ENCODE data around the gene COP1. TPM values are rescaled to one million over a fixed set of nuclear protein-coding genes. Genes with fewer than 3 reads are reported as not detected.
A peak's percentile ranks its signal among the peaks of the same experiment; 100 is the strongest.

The COP1 gene
- total and polyA plus RNA-seq, 5 experiments from 2014 or later, result 32.1 to 47.3 (median 42.7) TPM

- POLR2A ChIA-PET, result no interaction called here
- ATAC-seq, result no peak
- DNase-seq, result no peak
- Mint-ChIP-seq H3K27me3 (no peaks in the 10 kb centered on the region), H3K9me3 (peaks cover 0 to 4% (median 0%) of the 10 kb centered on the region in 9 donors), H3K4me1 (peaks cover 35 to 91% (median 79%) of the 10 kb centered on the region in 4 donors), H3K36me3 (peaks cover 0 to 19% (median 19%) of the 10 kb centered on the region in 3 donors), H3K27ac (peak overlapping the region in 2 of 10 donors; percentile 3 to 48), H3K4me3 (peak overlapping the region in 5 of 10 donors; percentile 0 to 58 (median 5))
Observed at GRCh38 chr1:176195547-176195946, 11.5 kb downstream of the COP1 start.

- DNase-seq (no peak), ATAC-seq (no peak)
- Mint-ChIP-seq H3K27ac (peak overlapping the region in 1 of 10 donors; percentile 91), H3K27me3 (no peaks in the 10 kb centered on the region), H3K9me3 (peaks cover 0 to 8% (median 3%) of the 10 kb centered on the region in 9 donors), H3K4me1 (peaks cover 35 to 92% (median 70%) of the 10 kb centered on the region in 4 donors), H3K36me3 (peaks cover 0 to 24% (median 11%) of the 10 kb centered on the region in 3 donors), H3K4me3 (peak overlapping the region in 3 of 10 donors; percentile 1 to 34 (median 6))
- POLR2A ChIA-PET, result no interaction called here
Observed at GRCh38 chr1:176193663-176194062, 13.4 kb downstream of the COP1 start.

- Mint-ChIP-seq H3K9me3 (peaks cover 0 to 9% (median 2%) of the 10 kb centered on the region in 9 donors), H3K4me1 (peaks cover 34 to 90% (median 70%) of the 10 kb centered on the region in 4 donors), H3K36me3 (peaks cover 0 to 24% (median 11%) of the 10 kb centered on the region in 3 donors), H3K4me3 (peak overlapping the region in 4 of 10 donors; percentile 4 to 46 (median 20)), H3K27ac (no peak overlapping the region), H3K27me3 (no peaks in the 10 kb centered on the region)
- ATAC-seq, result no peak
- POLR2A ChIA-PET, result no interaction called here
- DNase-seq, result no peak
Observed at GRCh38 chr1:176193023-176193422, 14.1 kb downstream of the COP1 start.

GRCh38 chr1:176188604-176189003 lies 18.5 kb downstream of the COP1 start:
- H3K27ac Mint-ChIP-seq, result peak overlapping the region in 3 of 10 donors; percentile 13 to 37 (median 36)

GRCh38 chr1:176187001-176187400 lies 20.1 kb downstream of the COP1 start:
- Mint-ChIP-seq H3K36me3 (peaks cover 0 to 22% (median 21%) of the 10 kb centered on the region in 3 donors), H3K4me3 (no peak overlapping the region), H3K9me3 (peaks cover 0 to 9% (median 2%) of the 10 kb centered on the region in 9 donors), H3K27me3 (no peaks in the 10 kb centered on the region), H3K4me1 (peaks cover 21 to 76% (median 52%) of the 10 kb centered on the region in 4 donors), H3K27ac (peak overlapping the region in 2 of 10 donors; percentile 21 to 25)
- DNase-seq (no peak), ATAC-seq (no peak)
- POLR2A ChIA-PET, result no interaction called here

More at GRCh38 chr1:176188604-176189003, 18.5 kb downstream of the COP1 start:
- ATAC-seq (no peak), DNase-seq (no peak)
- peaks cover 29 to 80% (median 61%) of the 10 kb centered on the region in 4 donors for H3K4me1 Mint-ChIP-seq
- peak overlapping the region in 6 of 10 donors; percentile 1 to 53 (median 33) for H3K4me3 Mint-ChIP-seq
- H3K36me3 Mint-ChIP-seq, result peaks cover 0 to 18% (median 9%) of the 10 kb centered on the region in 3 donors
- H3K27me3 Mint-ChIP-seq, result no peaks in the 10 kb centered on the region
- POLR2A ChIA-PET, result no interaction called here
- H3K9me3 Mint-ChIP-seq, result peaks cover 0 to 9% (median 2%) of the 10 kb centered on the region in 9 donors

- peak overlapping the region in 3 of 10 donors; percentile 39 to 73 (median 60) for H3K27ac Mint-ChIP-seq
- ATAC-seq (no peak), DNase-seq (no peak)
- no peaks in the 10 kb centered on the region for H3K27me3 Mint-ChIP-seq
- no peak overlapping the region for H3K4me3 Mint-ChIP-seq
- peaks cover 15 to 60% (median 50%) of the 10 kb centered on the region in 4 donors for H3K4me1 Mint-ChIP-seq
- H3K36me3 Mint-ChIP-seq, result peaks cover 0 to 40% (median 22%) of the 10 kb centered on the region in 3 donors
- peaks cover 0 to 1% (median 0%) of the 10 kb centered on the region in 9 donors for H3K9me3 Mint-ChIP-seq
- POLR2A ChIA-PET, result no interaction called here
Observed at GRCh38 chr1:176183618-176184017, 23.5 kb downstream of the COP1 start.

- no peaks in the 10 kb centered on the region for H3K27me3 Mint-ChIP-seq
- no peaks in the 10 kb centered on the region for H3K9me3 Mint-ChIP-seq
- H3K36me3 Mint-ChIP-seq, result peaks cover 0 to 73% (median 38%) of the 10 kb centered on the region in 3 donors
- peaks cover 14 to 42% (median 38%) of the 10 kb centered on the region in 4 donors for H3K4me1 Mint-ChIP-seq
- H3K27ac Mint-ChIP-seq, result peak overlapping the region in 6 of 10 donors; percentile 33 to 84 (median 61)
- ATAC-seq (no peak), DNase-seq (no peak)
- POLR2A ChIA-PET, result no interaction called here
- H3K4me3 Mint-ChIP-seq, result peak overlapping the region in 1 of 10 donors; percentile 45
Observed at GRCh38 chr1:176178316-176178715, 28.8 kb downstream of the COP1 start.

- peak overlapping the region in 2 of 10 donors; percentile 3 to 13 for H3K4me3 Mint-ChIP-seq
- peaks cover 0 to 75% (median 44%) of the 10 kb centered on the region in 3 donors for H3K36me3 Mint-ChIP-seq
- POLR2A ChIA-PET, result no interaction called here
- no peaks in the 10 kb centered on the region for H3K9me3 Mint-ChIP-seq
- H3K4me1 Mint-ChIP-seq, result peaks cover 14 to 42% (median 38%) of the 10 kb centered on the region in 4 donors
- H3K27ac Mint-ChIP-seq, result peak overlapping the region in 5 of 10 donors; percentile 12 to 75 (median 51)
- H3K27me3 Mint-ChIP-seq, result no peaks in the 10 kb centered on the region
- DNase-seq (no peak), ATAC-seq (no peak)
Observed at GRCh38 chr1:176177764-176178163, 29.3 kb downstream of the COP1 start.

- peak overlapping the region in 2 of 10 donors; percentile 1 to 56 for H3K27ac Mint-ChIP-seq
- peaks cover 14 to 32% (median 26%) of the 10 kb centered on the region in 4 donors for H3K4me1 Mint-ChIP-seq
- no peaks in the 10 kb centered on the region for H3K27me3 Mint-ChIP-seq
- ATAC-seq (no peak), DNase-seq (no peak)
- peaks cover 0 to 2% (median 0%) of the 10 kb centered on the region in 9 donors for H3K9me3 Mint-ChIP-seq
- H3K36me3 Mint-ChIP-seq, result peaks cover 13 to 76% (median 51%) of the 10 kb centered on the region in 3 donors
- no peak overlapping the region for H3K4me3 Mint-ChIP-seq
- POLR2A ChIA-PET, result no interaction called here
Observed at GRCh38 chr1:176174108-176174507, 33.0 kb downstream of the COP1 start.

- H3K9me3 Mint-ChIP-seq, result peaks cover 0 to 2% (median 0%) of the 10 kb centered on the region in 9 donors
- peaks cover 13 to 78% (median 51%) of the 10 kb centered on the region in 3 donors for H3K36me3 Mint-ChIP-seq
- POLR2A ChIA-PET, result no interaction called here
- no peak overlapping the region for H3K4me3 Mint-ChIP-seq
- ATAC-seq, result no peak
- H3K27ac Mint-ChIP-seq, result no peak overlapping the region
- H3K27me3 Mint-ChIP-seq, result no peaks in the 10 kb centered on the region
- no peak for DNase-seq
- peaks cover 12 to 26% (median 15%) of the 10 kb centered on the region in 4 donors for H3K4me1 Mint-ChIP-seq
Observed at GRCh38 chr1:176172215-176172614, 34.9 kb downstream of the COP1 start.

- POLR2A ChIA-PET, result no interaction called here
- no peaks in the 10 kb centered on the region for H3K27me3 Mint-ChIP-seq
Observed at GRCh38 chr1:176167210-176167609, 39.9 kb downstream of the COP1 start.

GRCh38 chr1:176165573-176165972 lies 41.5 kb downstream of the COP1 start:
- Mint-ChIP-seq H3K36me3 (peaks cover 9 to 75% (median 51%) of the 10 kb centered on the region in 3 donors), H3K27ac (peak overlapping the region in 1 of 10 donors; percentile 28), H3K4me3 (no peak overlapping the region), H3K27me3 (no peaks in the 10 kb centered on the region), H3K9me3 (peaks cover 0 to 2% (median 0%) of the 10 kb centered on the region in 9 donors), H3K4me1 (peaks cover 12 to 25% (median 14%) of the 10 kb centered on the region in 4 donors)
- POLR2A ChIA-PET, result no interaction called here
- DNase-seq (no peak), ATAC-seq (no peak)

More at GRCh38 chr1:176167210-176167609, 39.9 kb downstream of the COP1 start:
- Mint-ChIP-seq H3K27ac (no peak overlapping the region), H3K9me3 (peaks cover 0 to 2% (median 0%) of the 10 kb centered on the region in 9 donors), H3K36me3 (peaks cover 13 to 72% (median 47%) of the 10 kb centered on the region in 3 donors), H3K4me3 (no peak overlapping the region), H3K4me1 (peaks cover 3 to 21% (median 12%) of the 10 kb centered on the region in 4 donors)
- ATAC-seq (no peak), DNase-seq (no peak)

- Mint-ChIP-seq H3K36me3 (peaks cover 7 to 76% (median 53%) of the 10 kb centered on the region in 3 donors), H3K27ac (peak overlapping the region in 3 of 10 donors; percentile 17 to 35 (median 29)), H3K4me3 (no peak overlapping the region), H3K4me1 (peaks cover 11 to 24% (median 17%) of the 10 kb centered on the region in 4 donors), H3K27me3 (no peaks in the 10 kb centered on the region), H3K9me3 (peaks cover 0 to 12% (median 2%) of the 10 kb centered on the region in 9 donors)
- ATAC-seq, result no peak
- POLR2A ChIA-PET, result no interaction called here
- no peak for DNase-seq
Observed at GRCh38 chr1:176164014-176164678, 42.9 kb downstream of the COP1 start.
